Measurements from ENCODE around the gene TTC7B.

The TTC7B gene

DNA sequence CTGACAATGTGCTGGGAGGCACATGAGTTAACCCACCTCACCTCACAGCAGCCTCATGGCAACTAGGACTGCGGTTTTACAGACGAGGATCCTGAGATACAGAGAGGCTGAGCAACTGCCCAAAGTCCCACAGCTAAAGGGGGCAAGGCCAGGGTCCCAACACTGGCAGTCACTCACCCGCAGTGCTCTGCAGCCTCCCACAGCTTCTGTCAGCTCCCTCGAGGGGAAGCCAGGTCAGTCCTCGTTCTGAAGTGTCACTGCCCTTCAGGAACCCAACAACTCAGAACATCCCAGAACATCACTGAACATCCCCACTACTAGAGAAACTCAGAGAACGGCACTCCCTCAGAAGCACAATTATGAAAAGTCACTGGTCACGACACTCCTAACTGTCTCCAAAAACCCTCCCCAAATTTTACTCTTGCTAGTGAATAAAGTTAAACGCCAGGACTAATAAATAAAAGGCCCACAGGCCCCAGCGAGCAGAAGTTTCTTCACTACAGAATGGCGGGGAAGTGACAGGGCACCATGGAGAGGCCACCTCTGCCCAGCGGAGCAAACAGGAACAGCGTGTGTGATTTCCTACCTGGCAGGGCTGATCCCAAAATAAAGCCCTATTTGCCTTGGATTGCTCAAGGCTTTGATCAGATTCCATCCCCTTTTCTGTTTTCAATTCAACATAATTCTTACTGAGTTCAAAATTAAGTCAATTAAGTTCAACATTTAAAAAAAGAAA, 75.1 kb downstream of the TTC7B start:
- in situ Hi-C loops (cut with HindIII; ENCODE audit: low sequenced_read_pairs): no loop called here
- no peak for DNase-seq (ENCODE audit: low read depth)
- TF ChIP-seq, protein P1, sequence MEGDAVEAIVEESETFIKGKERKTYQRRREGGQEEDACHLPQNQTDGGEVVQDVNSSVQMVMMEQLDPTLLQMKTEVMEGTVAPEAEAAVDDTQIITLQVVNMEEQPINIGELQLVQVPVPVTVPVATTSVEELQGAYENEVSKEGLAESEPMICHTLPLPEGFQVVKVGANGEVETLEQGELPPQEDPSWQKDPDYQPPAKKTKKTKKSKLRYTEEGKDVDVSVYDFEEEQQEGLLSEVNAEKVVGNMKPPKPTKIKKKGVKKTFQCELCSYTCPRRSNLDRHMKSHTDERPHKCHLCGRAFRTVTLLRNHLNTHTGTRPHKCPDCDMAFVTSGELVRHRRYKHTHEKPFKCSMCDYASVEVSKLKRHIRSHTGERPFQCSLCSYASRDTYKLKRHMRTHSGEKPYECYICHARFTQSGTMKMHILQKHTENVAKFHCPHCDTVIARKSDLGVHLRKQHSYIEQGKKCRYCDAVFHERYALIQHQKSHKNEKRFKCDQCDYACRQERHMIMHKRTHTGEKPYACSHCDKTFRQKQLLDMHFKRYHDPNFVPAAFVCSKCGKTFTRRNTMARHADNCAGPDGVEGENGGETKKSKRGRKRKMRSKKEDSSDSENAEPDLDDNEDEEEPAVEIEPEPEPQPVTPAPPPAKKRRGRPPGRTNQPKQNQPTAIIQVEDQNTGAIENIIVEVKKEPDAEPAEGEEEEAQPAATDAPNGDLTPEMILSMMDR (IDR thresholded peaks at IDR 0.05; ENCODE audit: low read depth, low read length, missing control alignments): no peak
- H3K4me3 ChIP-seq (ENCODE audit: low read depth, low read length): no peak overlapping the region

DNA sequence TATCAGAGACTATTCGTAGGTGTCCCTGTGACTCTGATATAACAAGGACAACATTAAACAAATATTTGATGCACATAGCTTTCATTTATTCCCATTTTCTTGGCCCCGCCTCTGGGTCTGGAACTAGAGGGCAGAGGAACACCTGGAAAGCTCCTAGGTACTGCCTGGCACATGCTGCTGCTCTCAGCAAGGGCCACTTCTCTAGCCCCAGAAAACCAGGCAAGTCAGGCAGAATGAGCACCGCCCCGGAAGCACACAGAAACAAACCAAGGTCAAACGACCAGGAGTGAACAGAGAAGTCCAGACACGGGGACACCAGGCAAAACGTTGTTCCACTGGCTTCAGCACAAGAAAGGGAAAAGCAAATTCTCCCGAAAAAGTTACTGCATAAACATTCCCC, 76.1 kb downstream of the TTC7B start:
- no peak overlapping the region for H3K4me3 ChIP-seq (ENCODE audit: low read depth, low read length)
- in situ Hi-C loops (cut with HindIII; ENCODE audit: low sequenced_read_pairs): no loop called here
- TF ChIP-seq, protein P1 (IDR thresholded peaks at IDR 0.05; ENCODE audit: low read depth, low read length, missing control alignments): no peak
- no peak for DNase-seq (ENCODE audit: low read depth)

DNA sequence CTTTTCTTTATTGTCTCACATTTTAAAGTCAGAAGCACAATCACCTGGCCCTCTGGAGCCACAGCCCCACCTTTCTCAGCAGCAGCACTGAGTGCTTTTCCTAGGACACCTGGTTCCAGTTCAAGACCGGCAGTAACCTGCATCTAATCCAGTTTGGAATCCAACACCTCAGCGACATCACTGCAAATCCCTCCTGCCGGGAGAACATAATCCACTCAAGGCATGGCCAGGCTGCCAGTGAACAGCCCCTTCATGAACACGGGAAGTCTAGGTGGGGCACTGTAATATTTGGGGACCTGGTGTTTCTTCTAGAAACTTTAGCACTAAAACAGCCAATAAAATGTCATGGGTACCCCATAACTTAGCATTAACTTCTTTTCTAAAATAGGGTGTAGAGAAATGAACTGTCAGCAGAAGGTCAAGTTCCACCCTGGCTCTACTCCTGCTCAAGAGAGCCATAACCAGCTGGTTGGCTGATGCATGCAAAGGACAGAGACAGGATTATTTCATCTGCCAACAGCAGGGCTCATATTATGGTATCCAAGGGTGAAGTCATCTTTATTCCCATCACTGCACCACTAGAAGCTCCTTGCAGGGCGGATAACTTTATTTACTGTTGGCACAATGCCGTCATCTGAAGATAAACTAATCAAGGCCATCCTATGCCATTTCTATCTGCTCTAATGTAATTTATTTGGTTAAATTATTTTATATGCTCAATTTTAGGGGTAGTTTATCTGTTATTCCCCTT, 76.7 kb downstream of the TTC7B start:
- TF ChIP-seq, protein P1 (IDR thresholded peaks at IDR 0.05; ENCODE audit: low read depth, low read length, missing control alignments): no peak
- in situ Hi-C loops (cut with HindIII; ENCODE audit: low sequenced_read_pairs): no loop called here
- no peak for DNase-seq (ENCODE audit: low read depth)
- H3K4me3 ChIP-seq (ENCODE audit: low read depth, low read length): no peak overlapping the region

DNA sequence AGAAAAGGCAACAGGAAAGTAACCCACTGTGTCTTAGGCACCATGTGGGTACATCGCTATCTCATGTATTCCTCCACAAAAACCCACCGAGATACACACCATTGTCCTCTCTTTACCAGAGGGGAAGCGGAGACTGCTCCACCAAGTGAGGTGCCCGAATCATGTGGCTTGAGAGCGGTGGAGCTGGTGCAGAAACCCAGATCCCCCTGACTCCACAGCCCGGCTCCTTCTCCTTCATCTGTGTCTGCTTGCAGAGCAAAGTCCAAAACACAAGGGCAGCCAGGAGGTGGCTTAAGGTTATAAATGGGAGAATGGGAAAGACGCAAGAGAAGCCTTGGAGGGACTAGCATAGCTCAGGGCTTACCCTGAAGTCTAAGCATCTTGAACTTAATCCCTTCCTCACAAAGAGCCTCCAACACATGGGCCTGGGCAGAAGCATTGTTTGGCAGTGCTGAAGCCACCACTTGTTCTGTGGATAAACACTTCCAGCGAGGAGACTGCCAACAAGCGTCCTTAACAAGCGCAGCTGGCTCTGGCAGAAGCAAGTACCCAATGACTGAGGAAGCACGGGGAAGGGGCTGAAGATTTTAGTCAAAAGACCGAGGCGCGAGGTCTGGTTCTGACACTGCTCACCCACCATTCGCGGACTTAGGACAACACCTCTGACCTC, 83.0 kb downstream of the TTC7B start:
- in situ Hi-C loops (cut with HindIII; ENCODE audit: low sequenced_read_pairs): no loop called here
- DNase-seq (ENCODE audit: low read depth): no peak
- H3K4me3 ChIP-seq (ENCODE audit: low read depth, low read length): no peak overlapping the region
- TF ChIP-seq, protein P1 (IDR thresholded peaks at IDR 0.05; ENCODE audit: low read depth, low read length, missing control alignments): no peak

DNA sequence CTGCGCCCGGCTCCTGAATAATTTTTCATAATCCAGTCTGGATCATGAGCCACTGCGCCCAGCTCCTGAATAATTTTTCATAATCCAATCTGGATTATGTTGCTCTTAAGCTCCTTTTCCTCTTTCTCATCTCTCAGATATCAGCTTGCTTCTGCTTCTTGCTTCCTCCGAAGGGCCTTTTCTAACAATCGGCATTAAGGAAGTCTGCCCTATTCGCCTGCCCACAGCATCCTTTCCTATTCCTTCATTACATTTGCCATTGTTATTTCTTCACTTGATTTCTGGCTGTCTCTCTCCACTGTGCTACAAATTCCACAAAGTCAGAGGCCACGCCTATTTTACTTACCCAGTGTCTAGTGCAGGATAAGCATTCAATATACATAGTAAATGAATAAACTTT, 83.5 kb downstream of the TTC7B start:
- in situ Hi-C loops (cut with HindIII; ENCODE audit: low sequenced_read_pairs): no loop called here
- TF ChIP-seq, protein P1 (IDR thresholded peaks at IDR 0.05; ENCODE audit: low read depth, low read length, missing control alignments): no peak
- no peak overlapping the region for H3K4me3 ChIP-seq (ENCODE audit: low read depth, low read length)
- DNase-seq (ENCODE audit: low read depth): no peak

DNA sequence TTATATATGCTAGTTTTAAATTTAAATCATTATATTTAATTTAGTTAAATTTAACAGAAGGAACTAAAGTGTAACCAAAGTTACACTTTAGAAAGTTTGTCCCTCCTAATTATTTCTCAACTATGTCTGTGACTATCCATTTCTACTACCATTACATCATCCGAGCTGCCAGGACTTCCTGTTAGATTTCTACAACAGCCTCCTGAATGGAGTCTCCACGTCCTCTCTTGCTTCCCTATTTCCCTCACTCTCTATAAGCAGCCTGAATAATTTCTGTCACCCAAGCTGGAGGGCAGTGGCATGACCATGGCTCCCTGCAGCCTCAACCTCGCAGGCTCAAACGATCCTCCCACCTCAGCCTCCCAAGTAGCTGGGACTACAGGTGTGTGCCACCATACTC, 84.1 kb downstream of the TTC7B start:
- DNase-seq (ENCODE audit: low read depth): no peak
- in situ Hi-C loops (cut with HindIII; ENCODE audit: low sequenced_read_pairs): no loop called here
- TF ChIP-seq, protein P1 (IDR thresholded peaks at IDR 0.05; ENCODE audit: low read depth, low read length, missing control alignments): no peak
- H3K4me3 ChIP-seq (ENCODE audit: low read depth, low read length): no peak overlapping the region
